AG09309 (cell line): Measurements from ENCODE around the gene TBX18.

Experiments
- DNase-seq: peaks from one replicate; pipeline ENCODE4 v3.0.0-alpha.2; 2010; ENCODE audit warnings: low read depth
- H3K4me3 ChIP-seq: 2 replicates; pipeline ENCODE4 v1.5.1; 2011; ENCODE audit warnings: mild to moderate bottlenecking, low read depth, low read length, moderate library complexity; ENCODE audit not compliant: control insufficient read depth
- TF ChIP-seq, protein P1 (sequence below): IDR thresholded peaks from 2 replicates; pipeline ENCODE4 v1.5.1; 2011; ENCODE audit warnings: mild to moderate bottlenecking, low read depth, low read length, inconsistent platforms; ENCODE audit not compliant: insufficient read depth, control insufficient read depth; ENCODE audit errors: missing control alignments

The TBX18 gene

GRCh38 chr6:84739866-84740208 lies 24.6 kb downstream of the TBX18 start:
- H3K4me3 ChIP-seq: no peak overlapping the region
- TF ChIP-seq, protein P1, sequence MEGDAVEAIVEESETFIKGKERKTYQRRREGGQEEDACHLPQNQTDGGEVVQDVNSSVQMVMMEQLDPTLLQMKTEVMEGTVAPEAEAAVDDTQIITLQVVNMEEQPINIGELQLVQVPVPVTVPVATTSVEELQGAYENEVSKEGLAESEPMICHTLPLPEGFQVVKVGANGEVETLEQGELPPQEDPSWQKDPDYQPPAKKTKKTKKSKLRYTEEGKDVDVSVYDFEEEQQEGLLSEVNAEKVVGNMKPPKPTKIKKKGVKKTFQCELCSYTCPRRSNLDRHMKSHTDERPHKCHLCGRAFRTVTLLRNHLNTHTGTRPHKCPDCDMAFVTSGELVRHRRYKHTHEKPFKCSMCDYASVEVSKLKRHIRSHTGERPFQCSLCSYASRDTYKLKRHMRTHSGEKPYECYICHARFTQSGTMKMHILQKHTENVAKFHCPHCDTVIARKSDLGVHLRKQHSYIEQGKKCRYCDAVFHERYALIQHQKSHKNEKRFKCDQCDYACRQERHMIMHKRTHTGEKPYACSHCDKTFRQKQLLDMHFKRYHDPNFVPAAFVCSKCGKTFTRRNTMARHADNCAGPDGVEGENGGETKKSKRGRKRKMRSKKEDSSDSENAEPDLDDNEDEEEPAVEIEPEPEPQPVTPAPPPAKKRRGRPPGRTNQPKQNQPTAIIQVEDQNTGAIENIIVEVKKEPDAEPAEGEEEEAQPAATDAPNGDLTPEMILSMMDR: no peak
- DNase-seq: no peak

- no peak for DNase-seq
- TF ChIP-seq, protein P1: no peak
- H3K4me3 ChIP-seq: no peak overlapping the region
These were observed 25.2 kb downstream of the TBX18 start for GRCh38 chr6:84738996-84739865.

GRCh38 chr6:84733889-84734288 lies 30.5 kb downstream of the TBX18 start:
- no peak for DNase-seq
- TF ChIP-seq, protein P1: no peak
- no peak overlapping the region for H3K4me3 ChIP-seq

- TF ChIP-seq, protein P1: no peak
- no peak overlapping the region for H3K4me3 ChIP-seq
- DNase-seq: no peak
These were observed 32.5 kb downstream of the TBX18 start for GRCh38 chr6:84731901-84732300.

DNA sequence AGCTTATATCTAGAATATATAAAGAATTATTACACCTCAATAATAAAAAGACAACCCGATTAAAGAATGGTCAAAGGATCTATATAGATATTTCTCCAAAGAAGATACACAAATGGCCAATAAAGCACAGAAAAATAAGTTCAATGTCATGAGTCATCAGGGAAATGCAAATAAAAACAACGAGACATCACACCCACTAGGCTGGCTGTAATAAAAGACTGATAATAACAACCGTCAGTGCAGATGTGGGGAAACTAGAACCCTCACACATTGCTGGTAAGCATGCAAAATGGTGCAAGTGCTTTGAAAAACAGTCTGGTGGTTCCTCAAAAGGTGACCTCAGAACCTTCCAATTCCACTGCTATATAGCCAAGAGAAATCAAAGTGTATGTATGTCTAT lies 33.0 kb downstream of the TBX18 start:
- TF ChIP-seq, protein P1: no peak
- no peak for DNase-seq
- no peak overlapping the region for H3K4me3 ChIP-seq

- no peak overlapping the region for H3K4me3 ChIP-seq
- TF ChIP-seq, protein P1: peak; percentile 45
- DNase-seq: no peak
These were observed 35.8 kb downstream of the TBX18 start for GRCh38 chr6:84728602-84729001.
